AG10803 (cell line): Measurements from ENCODE around the gene TACR2.

Experiments used
- DNase-seq: peaks from one replicate; pipeline ENCODE4 v3.0.0; 2010; ENCODE audit warnings: low read depth
- H3K4me3 ChIP-seq: 2 replicates; pipeline ENCODE4 v1.5.1; 2011; ENCODE audit warnings: mild to moderate bottlenecking, low read length, control low read depth
- CTCF ChIP-seq: conservative IDR thresholded peaks from 2 replicates; pipeline ENCODE4 v1.5.1; 2011; ENCODE audit warnings: mild to moderate bottlenecking, low read length, control low read depth, inconsistent platforms

Gene TACR2

GRCh38 chr10:69460576-69461242, 44.0 kb upstream of the TACR2 start:
- H3K4me3 ChIP-seq, result no peak overlapping the region
- no peak for TF ChIP-seq CTCF
- no peak for DNase-seq

- no peak for TF ChIP-seq CTCF
- DNase-seq, result no peak
- H3K4me3 ChIP-seq, result no peak overlapping the region
Measured at GRCh38 chr10:69459893-69460575, 43.3 kb upstream of the TACR2 start.

GRCh38 chr10:69459101-69459790, 42.5 kb upstream of the TACR2 start:
- TF ChIP-seq CTCF, result no peak
- DNase-seq, result no peak
- no peak overlapping the region for H3K4me3 ChIP-seq

GRCh38 chr10:69458430-69459100, 41.8 kb upstream of the TACR2 start:
- no peak for DNase-seq
- TF ChIP-seq CTCF, result no peak
- H3K4me3 ChIP-seq, result no peak overlapping the region

- H3K4me3 ChIP-seq, result no peak overlapping the region
Measured at GRCh38 chr10:69457771-69458237, 41.1 kb upstream of the TACR2 start.

More at GRCh38 chr10:69457771-69458237, 41.1 kb upstream of the TACR2 start:
- DNase-seq, result no peak
- TF ChIP-seq CTCF, result no peak
